Activated CD4-positive, CD25-positive, alpha-beta regulatory T cell treated with anti-CD3 and anti-CD28 coated beads, Interleukin-2, amount 50 U/mL, for 24 hours (primary cell): ENCODE results near the gene ZSCAN12.
"Not testable (repeated sequence)": the region's sequence is repeated elsewhere in the genome, so short reads cannot be mapped to it uniquely, and the experiment has no call there.

Source experiments
- ATAC-seq, 2 donors: fragments of 150-1000 bp; cut with Tn5 transposase; one replicate each; pipeline ENCODE4 v1.10.0; 2021; ENCODE audit warnings: mild to moderate bottlenecking in 1 of 2, moderate library complexity in 1 of 2

The ZSCAN12 gene

GRCh38 chr6:28393912-28394662 is 5.5 kb downstream of the ZSCAN12 start:
- ATAC-seq: no peak

DNA sequence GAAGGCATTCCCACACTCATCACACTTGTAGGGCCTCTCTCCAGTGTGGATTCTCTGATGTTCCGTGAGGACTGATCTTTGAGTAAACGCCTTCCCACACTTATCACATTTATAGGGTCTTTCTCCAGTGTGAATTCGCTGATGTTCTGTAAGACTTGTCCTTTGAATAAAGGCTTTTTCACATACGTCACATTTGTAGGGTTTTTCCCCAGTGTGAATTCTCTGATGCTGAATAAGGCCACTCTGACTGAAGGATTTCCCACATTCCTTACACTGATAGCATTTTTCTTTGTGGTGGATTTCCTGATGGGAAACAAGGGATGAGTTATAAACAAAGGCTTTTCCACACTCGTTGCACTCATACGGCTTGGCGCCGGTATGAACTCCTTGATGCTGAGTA is 8.9 kb downstream of the ZSCAN12 start:
- ATAC-seq: no peak

DNA sequence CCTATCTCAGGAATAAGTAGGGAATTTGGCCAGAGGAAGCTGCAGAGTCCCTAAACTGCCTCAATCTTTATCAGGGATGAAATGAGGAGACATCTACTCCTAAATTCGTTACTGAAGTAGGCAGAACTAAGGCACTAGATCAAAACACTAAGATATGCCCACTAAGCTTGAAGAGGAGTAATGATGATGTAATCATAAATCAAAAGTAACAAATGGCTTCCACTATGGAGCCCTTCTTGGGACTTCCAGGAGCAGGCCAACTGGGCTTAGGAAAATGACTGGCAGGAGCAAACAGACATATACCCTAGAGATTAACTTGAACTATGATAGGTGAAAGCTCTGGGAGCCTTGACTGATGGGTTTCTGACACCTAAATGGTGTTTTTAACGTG is 15.4 kb downstream of the ZSCAN12 start:
- no peak for ATAC-seq

- peak; percentile 62 to 71 for ATAC-seq
Measured at GRCh38 chr6:28383235-28384142, 16.1 kb downstream of the ZSCAN12 start.

- ATAC-seq: no peak
Measured at GRCh38 chr6:28380381-28380780, 19.2 kb downstream of the ZSCAN12 start.

DNA sequence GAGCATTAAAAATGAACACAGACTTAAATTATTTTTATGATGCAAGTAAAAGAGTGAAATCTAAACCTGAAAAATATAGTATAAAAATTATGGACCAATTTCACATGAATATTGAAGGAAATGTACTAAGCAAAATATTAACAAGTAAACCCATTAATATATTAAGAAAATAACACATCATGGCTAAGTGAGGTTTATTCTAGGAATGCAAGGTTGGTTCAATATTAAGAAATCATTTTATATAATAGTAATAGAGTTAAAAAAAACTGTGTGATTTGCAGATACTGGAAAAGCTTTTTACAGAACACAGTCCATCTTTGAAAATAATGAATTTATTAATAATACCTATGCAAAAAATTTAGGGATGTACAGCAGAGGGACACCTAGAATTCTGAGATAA is 20.9 kb downstream of the ZSCAN12 start:
- no peak for ATAC-seq

GRCh38 chr6:28377879-28378278 is 21.7 kb downstream of the ZSCAN12 start:
- ATAC-seq: no peak

- ATAC-seq: no peak
Measured at GRCh38 chr6:28373925-28374324, 25.6 kb downstream of the ZSCAN12 start.

DNA sequence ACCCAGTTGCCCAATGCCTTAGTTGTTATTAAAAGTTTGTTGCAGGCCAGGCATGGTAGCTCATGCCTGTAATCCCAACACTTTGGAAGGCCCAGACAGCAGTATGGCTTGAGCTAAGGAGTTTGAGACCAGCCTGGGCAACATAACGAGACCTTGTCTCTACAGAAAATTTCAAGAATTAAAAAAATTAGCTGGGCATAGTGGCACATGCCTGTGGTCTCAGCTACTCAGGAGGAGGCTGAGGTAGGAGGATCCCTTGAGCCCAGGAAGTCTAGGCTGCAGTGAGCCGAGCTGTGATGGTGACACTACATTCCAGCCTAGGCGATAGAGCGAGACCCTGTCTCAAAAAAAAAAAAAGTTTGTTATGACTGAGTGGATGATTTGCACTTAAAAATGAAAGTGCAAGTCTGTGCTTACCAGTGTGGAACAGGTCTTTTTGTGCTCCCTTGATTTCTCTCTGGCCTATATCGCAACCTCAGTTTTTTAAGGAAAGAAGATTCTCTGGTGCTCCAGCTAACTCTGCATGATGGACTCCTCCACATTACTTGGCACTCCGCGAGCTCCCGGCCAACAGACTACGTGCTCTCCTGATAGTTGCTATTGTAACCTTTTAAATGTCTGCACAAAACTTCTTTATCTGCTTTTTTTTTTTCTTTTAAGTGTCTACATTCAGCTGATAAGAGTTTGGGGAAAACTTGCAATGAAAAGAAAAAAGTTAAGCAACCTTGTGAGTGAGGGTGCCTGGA is 27.7 kb downstream of the ZSCAN12 start:
- ATAC-seq: no peak

DNA sequence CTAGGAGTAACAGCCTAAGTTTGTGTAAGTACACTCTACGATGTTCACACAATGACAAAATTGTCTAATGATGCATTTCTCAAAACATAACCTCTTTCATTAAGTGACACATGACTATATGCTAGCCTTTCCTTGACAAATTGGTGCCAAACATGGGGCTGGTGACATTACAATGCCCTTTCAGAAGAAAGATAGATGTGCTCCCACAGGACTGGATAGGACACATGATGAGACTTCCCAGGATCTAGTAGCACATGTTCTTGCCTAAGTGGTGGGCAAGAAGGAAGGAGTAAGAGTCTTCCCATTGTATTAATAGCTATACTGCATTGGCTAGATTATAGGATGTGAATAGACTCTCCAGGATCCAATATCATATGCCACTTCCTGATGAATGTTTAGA is 28.3 kb downstream of the ZSCAN12 start:
- ATAC-seq: no peak

- ATAC-seq: no peak
Measured at GRCh38 chr6:28370440-28370839, 29.1 kb downstream of the ZSCAN12 start.

DNA sequence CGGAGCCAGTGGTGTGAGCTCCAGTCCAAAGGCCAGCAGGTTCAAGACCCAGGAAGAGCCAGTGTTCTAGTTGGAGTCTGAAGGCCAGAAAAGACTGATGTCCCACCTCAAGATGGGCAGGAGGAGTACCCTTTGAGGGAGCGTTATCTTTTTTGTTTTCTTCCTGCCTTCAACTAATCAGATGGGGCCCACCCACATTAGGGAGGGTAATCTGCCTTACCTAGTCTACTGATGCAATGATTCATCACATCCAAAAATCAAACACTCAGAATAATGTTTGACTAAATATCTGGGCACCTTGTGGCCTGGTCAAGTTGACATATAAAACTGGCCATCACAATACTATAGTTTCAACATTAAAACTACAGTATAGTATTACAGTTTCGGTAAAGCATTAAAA is 30.1 kb downstream of the ZSCAN12 start:
- ATAC-seq: no peak

GRCh38 chr6:28368522-28368921 is 31.0 kb downstream of the ZSCAN12 start:
- ATAC-seq: peak in 1 of 2 donors; percentile 33

DNA sequence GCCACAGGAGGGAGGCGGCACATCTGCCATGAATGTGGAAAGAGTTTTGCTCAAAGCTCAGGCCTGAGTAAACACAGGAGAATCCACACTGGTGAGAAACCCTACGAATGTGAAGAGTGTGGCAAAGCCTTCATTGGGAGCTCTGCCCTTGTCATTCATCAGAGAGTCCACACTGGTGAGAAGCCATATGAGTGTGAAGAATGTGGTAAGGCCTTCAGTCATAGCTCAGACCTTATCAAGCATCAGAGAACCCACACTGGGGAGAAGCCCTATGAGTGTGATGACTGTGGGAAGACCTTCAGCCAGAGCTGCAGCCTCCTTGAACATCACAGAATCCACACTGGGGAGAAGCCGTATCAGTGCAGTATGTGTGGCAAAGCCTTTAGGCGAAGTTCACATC is 34.0 kb downstream of the ZSCAN12 start:
- not testable (repeated sequence) for ATAC-seq

GRCh38 chr6:28360961-28361360 is 38.6 kb downstream of the ZSCAN12 start:
- no peak for ATAC-seq

DNA sequence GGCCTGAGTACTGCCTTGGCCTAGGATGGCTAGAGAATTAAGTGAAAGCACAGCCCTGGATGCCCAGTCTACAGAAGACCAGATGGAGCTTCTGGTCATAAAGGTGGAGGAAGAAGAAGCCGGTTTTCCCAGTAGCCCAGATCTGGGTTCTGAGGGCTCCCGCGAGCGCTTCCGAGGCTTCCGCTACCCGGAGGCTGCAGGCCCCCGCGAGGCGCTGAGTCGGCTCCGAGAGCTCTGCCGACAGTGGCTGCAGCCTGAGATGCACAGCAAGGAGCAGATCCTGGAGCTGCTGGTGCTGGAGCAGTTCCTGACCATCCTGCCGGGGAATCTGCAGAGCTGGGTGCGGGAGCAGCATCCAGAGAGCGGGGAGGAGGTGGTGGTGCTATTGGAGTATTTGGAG is 40.0 kb downstream of the ZSCAN12 start:
- ATAC-seq: not testable (repeated sequence)

DNA sequence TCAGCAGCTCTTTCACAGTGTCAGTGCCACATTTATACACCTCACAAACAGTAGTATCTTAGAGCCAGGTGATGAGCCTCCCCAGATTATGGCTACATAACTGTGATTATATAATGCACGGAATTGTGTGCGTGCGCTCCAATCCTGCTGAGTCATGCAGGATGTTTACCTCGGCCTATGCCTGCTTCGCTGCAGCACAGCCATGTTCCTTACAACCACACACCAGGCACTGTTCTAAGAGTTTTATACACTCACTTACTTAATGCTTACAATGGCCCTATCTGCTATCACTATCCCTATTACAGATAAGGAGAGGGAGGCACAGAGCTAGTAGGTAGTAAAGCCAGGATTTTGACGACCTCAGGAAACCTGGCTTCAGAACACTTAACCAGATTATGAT is 42.5 kb downstream of the ZSCAN12 start:
- no peak for ATAC-seq

DNA sequence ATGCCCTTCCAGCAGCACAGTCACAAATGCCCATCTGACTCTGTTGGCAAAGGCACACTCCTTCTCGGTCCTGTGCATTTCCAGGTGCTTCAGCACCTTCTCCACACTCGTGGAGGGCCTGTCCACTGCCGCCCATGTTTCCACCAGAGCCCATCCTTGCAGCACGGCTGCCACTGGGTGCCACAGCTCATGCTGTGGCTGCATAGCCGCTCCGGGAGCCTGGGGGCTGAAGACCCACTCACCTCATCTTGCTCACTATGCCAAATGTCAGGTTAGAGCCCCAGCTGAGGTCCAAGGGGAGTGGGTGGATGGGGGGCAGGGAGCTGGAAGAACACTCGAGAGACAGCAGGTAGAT is 42.9 kb downstream of the ZSCAN12 start:
- ATAC-seq: no peak

GRCh38 chr6:28355743-28356665 is 43.5 kb downstream of the ZSCAN12 start:
- ATAC-seq: peak; percentile 65 to 74

DNA sequence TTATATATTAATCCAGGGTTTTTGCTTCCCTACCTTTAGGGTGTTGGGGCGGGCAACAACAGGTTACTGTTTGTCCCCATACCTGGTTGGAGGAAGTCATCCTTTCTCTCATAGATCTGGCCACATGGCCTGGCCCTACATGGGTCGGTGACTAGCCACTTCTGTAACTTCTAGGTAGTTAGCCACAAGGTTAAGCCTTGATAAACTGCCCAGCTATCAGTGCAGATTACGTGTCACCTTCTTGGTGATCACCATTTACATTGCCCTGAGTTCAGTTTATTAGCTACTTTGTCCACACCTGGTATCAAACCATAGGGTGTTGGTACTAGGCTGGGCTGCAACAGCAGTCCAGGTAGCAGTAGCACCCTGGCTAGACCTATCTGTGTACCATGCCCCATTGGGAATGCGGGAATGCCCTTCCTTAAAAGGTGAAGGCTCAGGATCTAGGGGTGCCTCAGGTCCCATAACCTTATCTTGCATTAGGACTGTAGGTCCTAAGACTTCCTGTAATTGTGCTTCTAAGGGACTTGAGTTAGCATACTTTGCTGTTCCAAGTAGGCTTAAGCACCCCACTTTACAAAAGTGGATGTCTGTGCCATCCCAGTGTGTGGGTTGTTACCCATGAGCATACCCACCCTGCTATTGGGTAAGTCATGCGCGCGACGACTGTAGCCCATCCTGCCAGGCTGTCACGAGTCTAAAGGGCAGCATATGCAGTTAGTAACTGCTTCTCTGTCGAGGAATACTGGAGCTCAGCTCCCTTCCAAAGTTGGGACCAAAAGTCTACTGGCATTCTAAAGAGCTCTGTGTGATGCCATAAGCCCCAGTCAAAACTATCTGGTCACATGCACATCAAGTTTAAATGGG is 44.6 kb downstream of the ZSCAN12 start:
- ATAC-seq: no peak

DNA sequence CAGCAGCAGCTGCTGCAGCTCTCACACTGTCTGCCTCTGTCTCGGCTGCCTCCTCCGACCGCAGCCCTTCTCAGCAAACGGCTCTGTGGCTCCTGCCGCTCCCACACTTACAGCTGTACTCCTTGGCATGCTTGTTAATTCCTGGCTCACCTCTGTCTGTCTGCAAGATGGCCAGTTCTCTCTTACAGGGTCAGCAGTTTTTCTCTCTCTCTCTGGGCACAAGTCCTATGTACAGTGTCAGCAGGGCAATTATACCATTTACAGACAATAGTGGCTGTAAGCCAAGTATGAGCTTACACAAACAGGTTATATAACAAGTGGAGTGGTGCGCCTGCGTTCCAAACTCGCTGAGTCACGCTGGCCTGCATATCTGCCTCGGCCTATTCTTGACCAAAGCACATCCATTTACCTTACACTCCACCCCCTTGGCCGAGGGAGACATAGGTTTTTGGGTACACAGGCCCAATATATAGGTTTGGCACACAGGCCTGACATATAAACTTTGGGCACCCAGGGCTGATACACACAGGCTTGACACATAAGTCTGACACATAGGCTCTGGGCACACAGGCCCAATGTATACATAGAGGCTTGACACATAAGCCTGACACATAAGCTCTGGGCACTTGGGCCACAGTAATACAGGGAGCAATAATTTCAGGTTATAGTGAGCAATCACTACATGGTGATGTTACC is 45.4 kb downstream of the ZSCAN12 start:
- ATAC-seq: no peak
